Tibial nerve (tissue), 4 donors: Measurements from ENCODE around the gene ANKRD11. TPM values are rescaled to one million over a fixed set of nuclear protein-coding genes. Genes with fewer than 3 reads are reported as not detected.

Experiments
- DNase-seq, 2 donors: peaks; one replicate each; pipeline ENCODE4 v3.0.0-alpha.2; 2019; ENCODE audit warnings: low spot score in 2 of 2
- H3K27ac ChIP-seq, 4 donors: fragments of 200-600 bp; sonication (generic) in 3 of 4; one replicate each; pipeline ENCODE4 v1.5.1; 2017 to 2019; ENCODE audit warnings: mild to moderate bottlenecking in 1 of 4
- H3K27me3 ChIP-seq, 2 donors: fragments of 200-600 bp; sonication (generic) in 1 of 2; one replicate each; pipeline versions ENCODE4 v1.5.1 to v1.6.0; 2017 to 2019
- H3K36me3 ChIP-seq, 3 donors: fragments of 200-600 bp; sonication (generic); one replicate each; pipeline ENCODE4 v1.5.1; 2018 to 2019
- H3K4me1 ChIP-seq, 4 donors: fragments of 200-600 bp; sonication (generic) in 3 of 4; one replicate each; pipeline ENCODE4 v1.5.1; 2017 to 2019
- H3K4me3 ChIP-seq, 4 donors: fragments of 200-600 bp; sonication (generic) in 3 of 4; one replicate each; pipeline ENCODE4 v1.5.1; 2017 to 2019; ENCODE audit warnings: mild to moderate bottlenecking in 1 of 4, moderate library complexity in 1 of 4
- H3K9me3 ChIP-seq, 4 donors: fragments of 200-600 bp; sonication (generic) in 3 of 4; one replicate each; pipeline ENCODE4 v1.5.1; 2017 to 2019
- EP300 ChIP-seq, 2 donors: sonication (generic); formaldehyde crosslinking; IDR thresholded peaks; one replicate each; pipeline ENCODE4 v1.6.1; 2017; ENCODE audit warnings: antibody characterized with exemption in 2 of 2, mild to moderate bottlenecking in 1 of 2
- POLR2A ChIP-seq, 2 donors: fragments of 450-650 bp; IDR thresholded peaks; one replicate each; pipeline ENCODE4 v1.6.1; 2017; ENCODE audit warnings: antibody characterized with exemption in 2 of 2, mild to moderate bottlenecking in 2 of 2, moderate library complexity in 2 of 2
- WGBS, 2 donors: methylation state at CpG; one replicate each; pipeline ENCODE4 v1.1.5; 2018; 5-methylcytosine and 5-hydroxymethylcytosine counted together
- total RNA-seq, 4 donors: library from RNA; depleted of rRNA; stranded (reverse); fragments of >200 nt; gene quantifications; one replicate each; pipeline ENCODE4 v1.1.0, GENCODE V29; 2016
- TF ChIP-seq, protein P1 (sequence below), 5 experiments: fragments of 200-600 bp in 3 of 5; fragments of 450-650 bp in 2 of 5; sonication (generic) in 3 of 5; IDR thresholded peaks; one replicate each; pipeline ENCODE4 v1.5.1; 2016 to 2019; ENCODE audit warnings: antibody characterized with exemption in 5 of 5, mild to moderate bottlenecking in 3 of 5, moderate library complexity in 2 of 5

The ANKRD11 gene
- total RNA-seq, 4 donors from 2014 or later = 104 to 177 (median 112) TPM

DNA sequence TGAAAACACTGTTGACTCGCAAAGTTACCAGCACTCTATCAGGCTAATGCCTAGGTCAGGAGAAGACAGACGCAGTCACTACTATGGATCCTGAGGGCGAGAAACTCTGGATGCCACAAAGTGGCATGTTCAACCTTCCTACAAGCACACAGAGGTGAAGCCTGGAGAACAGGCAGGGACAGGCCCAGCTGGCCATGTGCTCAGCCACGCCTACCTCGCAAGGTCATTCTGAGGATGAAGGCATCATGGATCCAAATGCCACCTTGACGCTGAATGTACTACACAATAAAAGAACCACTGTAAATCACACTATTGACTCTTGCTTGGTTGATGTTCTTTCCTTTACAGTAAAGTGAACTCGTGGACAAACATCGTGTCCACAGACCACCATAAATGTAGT, 85.8 kb downstream of the ANKRD11 start:
- Histone ChIP-seq H3K9me3 (no peaks in the 10 kb centered on the region), H3K27me3 (no peaks in the 10 kb centered on the region), H3K4me1 (peaks cover 0 to 88% (median 45%) of the 10 kb centered on the region in 4 donors), H3K4me3 (no peak overlapping the region), H3K36me3 (no peaks in the 10 kb centered on the region), H3K27ac (no peak overlapping the region)
- no peak for DNase-seq
- TF ChIP-seq, protein P1, sequence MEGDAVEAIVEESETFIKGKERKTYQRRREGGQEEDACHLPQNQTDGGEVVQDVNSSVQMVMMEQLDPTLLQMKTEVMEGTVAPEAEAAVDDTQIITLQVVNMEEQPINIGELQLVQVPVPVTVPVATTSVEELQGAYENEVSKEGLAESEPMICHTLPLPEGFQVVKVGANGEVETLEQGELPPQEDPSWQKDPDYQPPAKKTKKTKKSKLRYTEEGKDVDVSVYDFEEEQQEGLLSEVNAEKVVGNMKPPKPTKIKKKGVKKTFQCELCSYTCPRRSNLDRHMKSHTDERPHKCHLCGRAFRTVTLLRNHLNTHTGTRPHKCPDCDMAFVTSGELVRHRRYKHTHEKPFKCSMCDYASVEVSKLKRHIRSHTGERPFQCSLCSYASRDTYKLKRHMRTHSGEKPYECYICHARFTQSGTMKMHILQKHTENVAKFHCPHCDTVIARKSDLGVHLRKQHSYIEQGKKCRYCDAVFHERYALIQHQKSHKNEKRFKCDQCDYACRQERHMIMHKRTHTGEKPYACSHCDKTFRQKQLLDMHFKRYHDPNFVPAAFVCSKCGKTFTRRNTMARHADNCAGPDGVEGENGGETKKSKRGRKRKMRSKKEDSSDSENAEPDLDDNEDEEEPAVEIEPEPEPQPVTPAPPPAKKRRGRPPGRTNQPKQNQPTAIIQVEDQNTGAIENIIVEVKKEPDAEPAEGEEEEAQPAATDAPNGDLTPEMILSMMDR (IDR thresholded peaks at IDR 0.05) = no peak
- no peak for TF ChIP-seq EP300 (IDR thresholded peaks at IDR 0.05)
- TF ChIP-seq POLR2A (IDR thresholded peaks at IDR 0.05) = no peak
- WGBS, 2 donors = 81 to 88% methylated on average over 8 of the region's 8 CpGs

DNA sequence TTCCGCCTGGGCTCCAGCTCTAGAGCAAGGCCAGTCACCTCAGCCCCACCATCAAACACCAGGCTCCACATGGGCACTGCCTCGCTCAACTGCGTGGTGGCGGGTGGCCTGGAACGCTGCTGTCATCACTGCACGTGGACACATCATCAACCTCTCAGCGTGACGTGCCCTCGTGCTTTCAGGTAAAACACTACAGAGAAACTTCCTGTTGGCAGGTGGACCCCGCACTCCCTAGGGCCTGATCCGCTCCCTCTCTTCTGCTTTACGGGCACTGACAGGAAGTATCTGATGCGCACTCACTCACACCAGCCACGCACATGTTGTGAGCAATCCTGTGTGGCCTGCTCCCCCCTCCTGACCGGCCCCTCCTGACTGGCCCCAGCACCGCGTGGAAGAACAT, 87.4 kb downstream of the ANKRD11 start:
- TF ChIP-seq, protein P1 (IDR thresholded peaks at IDR 0.05) = no peak
- TF ChIP-seq POLR2A (IDR thresholded peaks at IDR 0.05) (no peak), EP300 (IDR thresholded peaks at IDR 0.05) (no peak)
- no peaks in the 10 kb centered on the region for H3K27me3 ChIP-seq
- no peak overlapping the region for H3K27ac ChIP-seq
- DNase-seq = no peak
- peaks cover 0 to 81% (median 30%) of the 10 kb centered on the region in 4 donors for H3K4me1 ChIP-seq
- no peak overlapping the region for H3K4me3 ChIP-seq
- no peaks in the 10 kb centered on the region for H3K9me3 ChIP-seq
- 74 to 76% methylated on average over 13 to 17 of the region's 17 CpGs for WGBS, 2 donors
- no peaks in the 10 kb centered on the region for H3K36me3 ChIP-seq

DNA sequence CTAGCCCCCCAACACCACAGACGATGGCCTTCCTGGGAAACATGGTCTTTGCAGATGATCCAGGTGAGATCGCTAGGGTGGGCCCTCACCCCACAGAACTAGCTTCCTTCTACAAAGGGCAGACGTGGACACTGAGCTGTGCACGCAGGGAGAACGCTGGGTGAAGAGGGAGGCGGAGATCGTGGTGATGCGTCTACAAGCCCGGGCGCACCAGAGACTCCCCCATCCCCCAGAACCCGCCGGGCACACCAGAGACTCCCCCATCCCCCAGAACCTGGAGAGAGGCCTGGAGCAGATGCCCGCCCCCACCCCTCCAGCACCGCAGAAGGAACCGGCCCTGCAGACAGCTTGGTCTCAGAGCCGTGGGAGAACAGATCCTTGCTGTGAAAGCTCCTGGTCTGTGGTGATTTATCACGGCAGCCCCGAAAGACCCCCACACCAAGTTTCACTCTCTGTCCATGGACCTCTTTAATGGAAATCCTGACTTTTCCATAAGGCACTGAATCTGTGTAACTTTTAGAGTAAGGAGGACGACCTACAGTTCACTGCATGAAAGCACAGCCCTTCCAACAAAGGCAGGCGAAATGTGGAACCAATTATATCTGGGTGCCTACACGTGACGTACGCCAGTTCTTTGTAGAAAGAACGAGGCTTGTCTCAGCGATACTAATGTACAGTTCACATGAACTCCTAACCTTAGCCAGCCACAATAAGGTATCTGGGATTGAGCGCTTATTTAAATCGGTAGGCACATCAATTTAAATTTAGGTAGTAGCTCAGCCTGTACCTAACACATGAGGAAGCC, 88.5 kb downstream of the ANKRD11 start:
- TF ChIP-seq POLR2A (IDR thresholded peaks at IDR 0.05) (no peak), EP300 (IDR thresholded peaks at IDR 0.05) (no peak)
- TF ChIP-seq, protein P1 (IDR thresholded peaks at IDR 0.05) = no peak
- no peak overlapping the region for H3K4me3 ChIP-seq
- H3K27me3 ChIP-seq = no peaks in the 10 kb centered on the region
- no peak for DNase-seq
- no peaks in the 10 kb centered on the region for H3K9me3 ChIP-seq
- WGBS, 2 donors = 49 to 59% methylated on average over 13 to 26 of the region's 27 CpGs
- H3K36me3 ChIP-seq = no peaks in the 10 kb centered on the region
- peaks cover 0 to 70% (median 24%) of the 10 kb centered on the region in 4 donors for H3K4me1 ChIP-seq
- no peak overlapping the region for H3K27ac ChIP-seq

DNA sequence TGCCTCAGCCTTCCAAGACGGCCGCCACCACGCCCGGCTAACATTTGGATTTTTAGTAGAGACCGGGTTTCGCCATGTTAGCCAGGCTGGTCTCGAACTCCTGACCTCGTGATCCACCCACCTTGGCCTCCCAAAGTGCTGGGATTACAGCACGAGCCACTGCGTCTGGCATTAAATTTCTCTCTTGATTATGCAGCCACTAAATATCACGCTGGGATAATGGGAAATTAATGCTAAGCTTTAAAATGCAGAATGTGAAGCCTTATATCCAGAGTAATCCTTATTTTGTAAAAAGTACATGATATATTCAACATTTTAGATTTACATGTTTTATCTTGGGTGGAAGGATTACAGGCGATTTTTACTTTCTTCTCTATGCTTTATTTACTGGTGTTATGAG, 89.2 kb downstream of the ANKRD11 start:
- Histone ChIP-seq H3K36me3 (no peaks in the 10 kb centered on the region), H3K4me3 (no peak overlapping the region), H3K27ac (no peak overlapping the region), H3K4me1 (peaks cover 0 to 65% (median 23%) of the 10 kb centered on the region in 4 donors), H3K27me3 (no peaks in the 10 kb centered on the region), H3K9me3 (no peaks in the 10 kb centered on the region)
- TF ChIP-seq, protein P1 (IDR thresholded peaks at IDR 0.05) = no peak
- TF ChIP-seq POLR2A (IDR thresholded peaks at IDR 0.05) (no peak), EP300 (IDR thresholded peaks at IDR 0.05) (no peak)
- DNase-seq = no peak
- WGBS, 2 donors = 75 to 79% methylated on average over 12 of the region's 12 CpGs

DNA sequence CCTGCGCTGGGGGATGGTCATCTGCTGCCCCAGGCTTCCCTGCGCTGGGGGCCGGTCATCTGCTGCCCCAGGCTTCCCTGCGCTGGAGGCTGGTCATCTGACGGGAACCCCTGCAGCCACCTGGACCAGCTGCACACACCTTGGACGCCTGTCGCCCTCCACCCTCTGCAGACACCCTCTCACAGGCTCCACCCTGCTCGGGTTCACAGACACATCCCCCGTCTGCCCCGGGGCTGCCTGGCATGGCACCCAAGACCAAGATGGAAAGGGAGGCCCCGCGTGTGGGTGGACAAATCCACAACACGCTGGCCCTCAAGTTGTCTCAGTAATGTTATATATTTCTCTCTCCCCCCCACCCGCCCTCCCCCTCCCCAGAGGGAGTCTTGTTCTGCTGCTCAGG, 89.6 kb downstream of the ANKRD11 start:
- H3K4me3 ChIP-seq = no peak overlapping the region
- H3K4me1 ChIP-seq = peaks cover 0 to 66% (median 23%) of the 10 kb centered on the region in 4 donors
- no peaks in the 10 kb centered on the region for H3K36me3 ChIP-seq
- H3K27me3 ChIP-seq = no peaks in the 10 kb centered on the region
- H3K9me3 ChIP-seq = no peaks in the 10 kb centered on the region
- WGBS, 2 donors = 53 to 55% methylated on average over 7 to 10 of the region's 14 CpGs
- TF ChIP-seq POLR2A (IDR thresholded peaks at IDR 0.05) (no peak), EP300 (IDR thresholded peaks at IDR 0.05) (no peak)
- TF ChIP-seq, protein P1 (IDR thresholded peaks at IDR 0.05) = no peak
- H3K27ac ChIP-seq = no peak overlapping the region
- DNase-seq = no peak
